22Rv1 (cell line): ENCODE measurements around the gene FRS3.
A peak's percentile ranks its signal among the peaks of the same experiment; 100 is the strongest.

Experiments used
- H3K27ac ChIP-seq: fragments of 450-650 bp; 2 replicates; pipeline ENCODE4 v1.5.1; 2017
- CTCF ChIP-seq: fragments of 450-650 bp; IDR thresholded peaks from 2 replicates; pipeline ENCODE4 v1.5.1; 2017; ENCODE audit warnings: mild to moderate bottlenecking
- ZFX ChIP-seq: fragments of 450-650 bp; IDR thresholded peaks from 2 replicates; pipeline ENCODE4 v1.6.1; 2017; ENCODE audit warnings: antibody characterized with exemption, borderline replicate concordance

Gene FRS3

GRCh38 chr6:41779788-41780550, at the start of gene FRS3:
FRS3 (minus strand) TSS chr6:41779900; CDS start chr6:41776987, 2,913 bp downstream.
- H3K27ac ChIP-seq, result peak within 1 kb of the TSS; percentile 64

GRCh38 chr6:41826343-41827022, 46.8 kb upstream of the FRS3 start:
- no peak overlapping the region for H3K27ac ChIP-seq
- TF ChIP-seq ZFX, result no peak
- no peak for TF ChIP-seq CTCF

More at GRCh38 chr6:41779788-41780550, at the start of gene FRS3:
- TF ChIP-seq ZFX (no peak), CTCF (peak; percentile 97)

- TF ChIP-seq CTCF, result no peak
- TF ChIP-seq ZFX, result no peak
- H3K27ac ChIP-seq, result no peak overlapping the region
Observed at GRCh38 chr6:41824571-41825569, 45.2 kb upstream of the FRS3 start.

- no peak overlapping the region for H3K27ac ChIP-seq
- no peak for TF ChIP-seq ZFX
- TF ChIP-seq CTCF, result no peak
Observed at GRCh38 chr6:41823178-41823577, 43.5 kb upstream of the FRS3 start.

- H3K27ac ChIP-seq, result no peak overlapping the region
- TF ChIP-seq ZFX (no peak), CTCF (no peak)
Observed at GRCh38 chr6:41822021-41822420, 42.3 kb upstream of the FRS3 start.

- no peak for TF ChIP-seq ZFX
- TF ChIP-seq CTCF, result no peak
- no peak overlapping the region for H3K27ac ChIP-seq
Observed at GRCh38 chr6:41821266-41821665, 41.6 kb upstream of the FRS3 start.
